ENCODE results near the gene MYO15A. TPM values are rescaled to one million over a fixed set of nuclear protein-coding genes. Genes with fewer than 3 reads are reported as not detected.

The MYO15A gene
- total and polyA plus RNA-seq, 2 donors (not counting 1 experiment from before 2014, with no cell fraction given) = 2.5 to 3.1 TPM

DNA sequence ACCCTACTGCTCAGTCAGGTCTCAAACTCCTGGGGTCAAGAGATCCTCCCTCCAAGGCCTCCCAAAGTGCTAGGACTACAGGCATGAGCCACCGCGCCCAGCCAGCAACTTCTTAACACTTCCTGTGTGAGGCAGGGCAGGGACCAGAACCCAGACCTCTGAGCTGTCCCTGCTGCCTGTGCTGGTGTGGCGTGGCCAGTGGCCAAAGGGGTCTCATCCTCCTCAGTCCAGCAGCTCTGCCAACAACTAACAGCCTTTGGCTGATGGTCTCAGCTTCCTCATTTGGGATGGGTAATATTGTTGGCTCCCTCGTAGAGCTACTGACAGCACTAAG is 115.5 kb downstream of the MYO15A start:
- DNase-seq = no peak
- Histone ChIP-seq H3K9ac (ENCODE audit: low read length) (no peak overlapping the region), H3K9me3 (ENCODE audit: control extremely low read depth in 1 of 3, control insufficient read depth in 2 of 3, insufficient read depth in 1 of 3, low read length in 2 of 3) (no peaks in the 10 kb centered on the region), H3K4me1 (ENCODE audit: control insufficient read depth in 2 of 2, insufficient read depth in 2 of 2, low read length in 2 of 2) (peaks cover 10 to 16% of the 10 kb centered on the region in 2 donors), H3K79me2 (ENCODE audit: control insufficient read depth, insufficient read depth, low read length) (peaks cover 13% of the 10 kb centered on the region), H3K27me3 (replicated peaks in 1 of 4; ENCODE audit: control extremely low read depth in 1 of 4, control insufficient read depth in 3 of 4, insufficient read depth in 4 of 4, low read length in 3 of 4) (no peaks in the 10 kb centered on the region), H4K20me1 (ENCODE audit: control insufficient read depth, insufficient read depth, low read length, poor library complexity, severe bottlenecking) (no peaks in the 10 kb centered on the region), H2AFZ (ENCODE audit: insufficient read depth, low read depth, low read length, poor library complexity, severe bottlenecking) (no peak overlapping the region), H3K4me2 (replicated peaks; ENCODE audit: low read depth, low read length, poor library complexity, severe bottlenecking) (no peak overlapping the region), H3K4me3 (ENCODE audit: control extremely low read depth in 1 of 5, extremely low read depth in 1 of 5, insufficient read depth in 1 of 5, low read depth in 2 of 5, low read length in 4 of 5) (no peak overlapping the region), H3K27ac (ENCODE audit: low read length in 2 of 2) (no peak overlapping the region), H3K36me3 (replicated peaks in 1 of 2; ENCODE audit: control extremely low read depth in 1 of 2, control insufficient read depth in 1 of 2, extremely low read depth in 1 of 2, insufficient read depth in 2 of 2, low read length in 1 of 2) (no peaks in the 10 kb centered on the region)
- no peak for TF ChIP-seq EZH2 (IDR thresholded peaks at IDR 0.05; ENCODE audit: borderline replicate concordance, insufficient read depth, low read depth, low read length, poor library complexity, severe bottlenecking)
- TF ChIP-seq, protein P1, sequence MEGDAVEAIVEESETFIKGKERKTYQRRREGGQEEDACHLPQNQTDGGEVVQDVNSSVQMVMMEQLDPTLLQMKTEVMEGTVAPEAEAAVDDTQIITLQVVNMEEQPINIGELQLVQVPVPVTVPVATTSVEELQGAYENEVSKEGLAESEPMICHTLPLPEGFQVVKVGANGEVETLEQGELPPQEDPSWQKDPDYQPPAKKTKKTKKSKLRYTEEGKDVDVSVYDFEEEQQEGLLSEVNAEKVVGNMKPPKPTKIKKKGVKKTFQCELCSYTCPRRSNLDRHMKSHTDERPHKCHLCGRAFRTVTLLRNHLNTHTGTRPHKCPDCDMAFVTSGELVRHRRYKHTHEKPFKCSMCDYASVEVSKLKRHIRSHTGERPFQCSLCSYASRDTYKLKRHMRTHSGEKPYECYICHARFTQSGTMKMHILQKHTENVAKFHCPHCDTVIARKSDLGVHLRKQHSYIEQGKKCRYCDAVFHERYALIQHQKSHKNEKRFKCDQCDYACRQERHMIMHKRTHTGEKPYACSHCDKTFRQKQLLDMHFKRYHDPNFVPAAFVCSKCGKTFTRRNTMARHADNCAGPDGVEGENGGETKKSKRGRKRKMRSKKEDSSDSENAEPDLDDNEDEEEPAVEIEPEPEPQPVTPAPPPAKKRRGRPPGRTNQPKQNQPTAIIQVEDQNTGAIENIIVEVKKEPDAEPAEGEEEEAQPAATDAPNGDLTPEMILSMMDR (IDR thresholded peaks at IDR 0.05) = no peak
- H3K4me3 Mint-ChIP-seq = no peak overlapping the region
- CTCF ChIA-PET = interaction anchor here (0.7 to 1.2 kb wide), 5 partner anchors 8 to 191 kb away, joined by 3 to 5 read pairs (median 4); no protein-coding TSS in a partner anchor
- H3K27ac Mint-ChIP-seq = no peak overlapping the region
- H3K9me3 Mint-ChIP-seq (ENCODE audit: insufficient read depth) = no peaks in the 10 kb centered on the region
- POLR2A ChIA-PET = no interaction called here
- intact Hi-C loops (cut with micrococcal nuclease) = no loop called here
- no peak for ATAC-seq (ENCODE audit: low read depth)
- no peaks in the 10 kb centered on the region for H3K27me3 Mint-ChIP-seq
- peaks cover 10% of the 10 kb centered on the region for H3K4me1 Mint-ChIP-seq
- 97% methylated on average over 3 of the region's 4 CpGs for WGBS (ENCODE audit: insufficient coverage)

DNA sequence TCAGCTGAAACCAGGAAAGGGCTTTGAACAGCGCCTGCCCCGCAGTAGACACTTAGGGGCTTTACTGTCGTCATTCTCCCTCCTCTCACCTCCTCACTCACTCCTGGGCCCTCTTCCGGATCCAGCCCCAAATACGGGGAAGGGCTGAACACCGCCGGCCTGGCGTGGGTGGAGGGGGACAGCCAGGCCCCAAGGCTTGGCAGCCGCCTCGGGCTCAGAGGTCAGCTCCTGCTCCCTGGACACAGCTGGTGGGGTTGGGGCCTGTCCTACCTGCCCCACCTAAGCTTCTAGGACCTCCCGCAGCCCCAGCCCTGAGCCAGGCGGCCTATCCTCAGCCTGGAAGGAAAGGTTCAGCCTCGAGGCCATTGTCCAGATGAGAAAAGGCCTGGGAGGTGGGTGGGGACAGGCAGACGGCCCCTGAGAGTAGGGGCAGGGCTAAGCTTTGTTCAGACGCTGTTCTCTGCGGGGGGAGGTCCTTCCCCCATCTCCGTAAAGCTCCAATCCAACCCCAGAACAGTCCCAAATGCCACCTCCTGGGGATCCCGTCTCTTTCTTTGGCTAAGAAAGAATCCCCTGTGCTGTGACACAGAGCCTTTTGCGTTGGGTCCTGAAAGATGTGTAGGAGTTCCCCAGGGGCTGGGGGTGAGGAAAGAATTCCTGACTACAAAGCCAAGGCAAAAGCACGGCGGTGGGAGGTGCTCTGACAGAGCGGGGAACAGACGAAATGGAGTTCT is 116.0 kb downstream of the MYO15A start:
- Histone ChIP-seq H3K9me3 (ENCODE audit: control extremely low read depth in 1 of 3, control insufficient read depth in 2 of 3, insufficient read depth in 1 of 3, low read length in 2 of 3) (no peaks in the 10 kb centered on the region), H3K4me2 (replicated peaks; ENCODE audit: low read depth, low read length, poor library complexity, severe bottlenecking) (peak overlapping the region; percentile 70), H3K9ac (ENCODE audit: low read length) (peak overlapping the region; percentile 26), H4K20me1 (ENCODE audit: control insufficient read depth, insufficient read depth, low read length, poor library complexity, severe bottlenecking) (no peaks in the 10 kb centered on the region), H3K4me3 (ENCODE audit: control extremely low read depth in 1 of 5, extremely low read depth in 1 of 5, insufficient read depth in 1 of 5, low read depth in 2 of 5, low read length in 4 of 5) (peak overlapping the region in 4 of 5 experiments; percentile 19 to 45 (median 40)), H3K27ac (ENCODE audit: low read length in 2 of 2) (no peak overlapping the region), H3K27me3 (replicated peaks in 1 of 4; ENCODE audit: control extremely low read depth in 1 of 4, control insufficient read depth in 3 of 4, insufficient read depth in 4 of 4, low read length in 3 of 4) (no peaks in the 10 kb centered on the region), H3K36me3 (replicated peaks in 1 of 2; ENCODE audit: control extremely low read depth in 1 of 2, control insufficient read depth in 1 of 2, extremely low read depth in 1 of 2, insufficient read depth in 2 of 2, low read length in 1 of 2) (no peaks in the 10 kb centered on the region), H2AFZ (ENCODE audit: insufficient read depth, low read depth, low read length, poor library complexity, severe bottlenecking) (peak overlapping the region; percentile 43), H3K79me2 (ENCODE audit: control insufficient read depth, insufficient read depth, low read length) (peaks cover 13% of the 10 kb centered on the region), H3K4me1 (ENCODE audit: control insufficient read depth in 2 of 2, insufficient read depth in 2 of 2, low read length in 2 of 2) (peaks cover 10 to 16% of the 10 kb centered on the region in 2 donors)
- Mint-ChIP-seq H3K4me3 (peak overlapping the region; percentile 72), H3K9me3 (ENCODE audit: insufficient read depth) (no peaks in the 10 kb centered on the region), H3K27ac (no peak overlapping the region), H3K27me3 (no peaks in the 10 kb centered on the region), H3K4me1 (peaks cover 10% of the 10 kb centered on the region)
- CTCF ChIA-PET = interaction anchor here (0.9 to 1.2 kb wide), 4 partner anchors 8 to 71 kb away, joined by 3 to 5 read pairs (median 4); no protein-coding TSS in a partner anchor
- peak; percentile 30 for DNase-seq
- ATAC-seq (ENCODE audit: low read depth) = no peak
- POLR2A ChIA-PET = no interaction called here
- TF ChIP-seq, protein P1 (IDR thresholded peaks at IDR 0.05) = no peak
- no peak for TF ChIP-seq EZH2 (IDR thresholded peaks at IDR 0.05; ENCODE audit: borderline replicate concordance, insufficient read depth, low read depth, low read length, poor library complexity, severe bottlenecking)
- 68% methylated on average over 20 of the region's 23 CpGs for WGBS (ENCODE audit: insufficient coverage)
- intact Hi-C loops (cut with micrococcal nuclease) = loop anchor here (1.0 kb wide), 4 partner anchors 36 to 91 kb away; partner anchors contain the start of genes ALKBH5, MIEF2 and SMCR8

All from B cell (primary cell).